Gastrocnemius medialis (tissue), 4 donors: ENCODE results near the gene ZPLD1.

Experiments used
- CTCF ChIP-seq, 5 experiments: fragments of 450-650 bp in 3 of 5; fragments of 200-600 bp in 2 of 5; sonication (generic) in 2 of 5; IDR thresholded peaks in 4 of 5; conservative IDR thresholded peaks in 1 of 5; 1 replicate in 4 of 5; 2 replicates in 1 of 5; pipeline ENCODE4 v1.5.1; 2016 to 2019; ENCODE audit warnings: antibody characterized with exemption in 5 of 5, mild to moderate bottlenecking in 3 of 5, moderate library complexity in 3 of 5
- POLR2A ChIP-seq, 2 donors: fragments of 450-650 bp; IDR thresholded peaks; one replicate each; pipeline ENCODE4 v1.6.1; 2017; ENCODE audit warnings: antibody characterized with exemption in 2 of 2, mild to moderate bottlenecking in 2 of 2, moderate library complexity in 2 of 2

- no peak for TF ChIP-seq CTCF (IDR thresholded peaks at IDR 0.05 in 4 of 5, conservative IDR thresholded peaks at IDR 0.05 in 1 of 5)
- no peak for TF ChIP-seq POLR2A (IDR thresholded peaks at IDR 0.05)
These were observed 79.4 kb downstream of the ZPLD1 start for GRCh38 chr3:102514241-102514640.
